ENCODE measurements around the gene OSBPL1A. TPM values are rescaled to one million over a fixed set of nuclear protein-coding genes. Genes with fewer than 3 reads are reported as not detected.

The OSBPL1A gene
- total RNA-seq, 1 experiment from 2014 or later, result 37.4 TPM

- no TSS peak for BruUV-seq (replicated peaks)
- H3K9me3 ChIP-seq (ENCODE audit: insufficient read depth, low read depth), result no peaks in the 10 kb centered on the region
- H4K20me1 ChIP-seq (ENCODE audit: insufficient read depth), result no peaks in the 10 kb centered on the region
- H3K27me3 ChIP-seq (ENCODE audit: insufficient read depth, low read depth), result no peaks in the 10 kb centered on the region
- no peak overlapping the region for H3K27ac ChIP-seq
- no peak overlapping the region for H3K4me2 ChIP-seq
- ChIA-PET POLR2A (ENCODE audit: unreplicated experiment) (no interaction called here), CTCF (no interaction called here)
- peaks cover 18% of the 10 kb centered on the region for H3F3A ChIP-seq (ENCODE audit: insufficient read depth, low read depth)
- no peak for DNase-seq
- H3K9me2 ChIP-seq (ENCODE audit: insufficient read depth), result no peaks in the 10 kb centered on the region
- no peak for TF ChIP-seq EZH2 (IDR thresholded peaks at IDR 0.05; ENCODE audit: low read depth)
- TF ChIP-seq CTCF (conservative IDR thresholded peaks at IDR 0.05), result no peak
- H3K4me3 ChIP-seq, result no peak overlapping the region
- no peaks in the 10 kb centered on the region for H3K36me3 ChIP-seq (ENCODE audit: low read depth)
- peaks cover 92% of the 10 kb centered on the region for H3K79me2 ChIP-seq (ENCODE audit: low read depth)
- no peak overlapping the region for H2AFZ ChIP-seq
- intact Hi-C loops (cut with micrococcal nuclease; ENCODE audit: unreplicated experiment), result no loop called here
- H3K4me1 ChIP-seq (replicated peaks; ENCODE audit: insufficient read depth), result peaks cover 20% of the 10 kb centered on the region
Measured at GRCh38 chr18:24266131-24266530, 131.5 kb downstream of the OSBPL1A start.

DNA sequence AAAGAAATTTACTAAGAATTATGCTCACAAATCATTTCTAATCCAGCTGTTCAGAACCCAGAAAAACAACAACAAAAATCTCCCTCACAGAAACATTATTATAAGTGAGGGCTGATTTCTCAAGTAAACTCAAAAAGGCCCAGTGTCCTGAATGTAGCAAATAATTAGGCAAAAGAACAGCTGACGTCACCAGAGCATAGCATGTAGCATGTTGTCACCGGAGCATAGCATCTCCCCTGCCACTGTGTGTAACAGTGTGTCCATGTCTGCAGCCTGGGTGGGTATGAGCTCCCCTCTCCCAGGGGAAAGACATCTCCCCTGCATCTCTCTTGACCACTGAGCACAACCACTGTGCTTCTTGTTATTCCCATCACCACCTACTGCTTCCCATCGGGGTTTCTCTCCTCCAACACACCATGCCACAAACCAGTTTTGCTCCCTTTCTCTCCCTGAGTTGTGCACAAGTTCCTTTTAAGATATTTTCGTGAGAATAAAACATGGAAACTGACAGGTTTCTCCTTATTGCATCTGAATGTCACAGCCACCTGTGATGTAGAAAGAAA lies 132.0 kb downstream of the OSBPL1A start:
- intact Hi-C loops (cut with micrococcal nuclease; ENCODE audit: unreplicated experiment), result no loop called here
- BruUV-seq (replicated peaks), result no TSS peak
- POLR2A ChIA-PET (ENCODE audit: unreplicated experiment), result no interaction called here

DNA sequence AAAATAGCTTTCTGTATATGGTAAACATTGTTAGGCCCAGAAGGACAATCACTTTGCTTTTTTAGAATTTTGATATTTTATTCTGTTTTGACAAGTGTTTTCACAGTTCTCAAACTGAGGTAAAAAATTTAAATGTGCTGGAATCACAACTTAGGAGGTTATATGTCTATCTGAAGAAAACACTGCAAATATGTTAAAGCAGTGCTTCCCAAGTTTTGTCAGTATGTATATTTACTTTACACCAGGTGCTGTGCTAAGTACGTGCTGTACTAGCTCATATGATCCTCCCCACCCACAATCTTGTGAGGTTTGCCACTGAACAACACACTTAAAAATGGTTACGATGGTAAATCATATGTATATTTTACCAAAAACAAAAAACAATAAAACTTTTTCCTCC lies 134.6 kb downstream of the OSBPL1A start:
- Histone ChIP-seq H3K27ac (no peak overlapping the region), H3K4me3 (no peak overlapping the region), H3K9me3 (ENCODE audit: insufficient read depth, low read depth) (no peaks in the 10 kb centered on the region), H3K79me2 (ENCODE audit: low read depth) (peaks cover 85% of the 10 kb centered on the region), H3K27me3 (ENCODE audit: insufficient read depth, low read depth) (no peaks in the 10 kb centered on the region), H4K20me1 (ENCODE audit: insufficient read depth) (no peaks in the 10 kb centered on the region), H2AFZ (no peak overlapping the region), H3K4me1 (replicated peaks; ENCODE audit: insufficient read depth) (peaks cover 8% of the 10 kb centered on the region), H3K4me2 (no peak overlapping the region), H3K36me3 (ENCODE audit: low read depth) (no peaks in the 10 kb centered on the region), H3K9me2 (ENCODE audit: insufficient read depth) (no peaks in the 10 kb centered on the region), H3F3A (ENCODE audit: insufficient read depth, low read depth) (no peaks in the 10 kb centered on the region)
- intact Hi-C loops (cut with micrococcal nuclease; ENCODE audit: unreplicated experiment), result no loop called here
- no TSS peak for BruUV-seq (replicated peaks)
- ChIA-PET POLR2A (ENCODE audit: unreplicated experiment) (no interaction called here), CTCF (no interaction called here)
- DNase-seq, result no peak
- TF ChIP-seq CTCF (conservative IDR thresholded peaks at IDR 0.05) (no peak), EZH2 (IDR thresholded peaks at IDR 0.05; ENCODE audit: low read depth) (no peak)

More for the DNA sequence above, 132.0 kb downstream of the OSBPL1A start:
- no peak for DNase-seq
- Histone ChIP-seq H4K20me1 (ENCODE audit: insufficient read depth) (no peaks in the 10 kb centered on the region), H3K4me3 (no peak overlapping the region), H3K27me3 (ENCODE audit: insufficient read depth, low read depth) (no peaks in the 10 kb centered on the region), H3K4me2 (no peak overlapping the region), H3F3A (ENCODE audit: insufficient read depth, low read depth) (peaks cover 18% of the 10 kb centered on the region), H3K36me3 (ENCODE audit: low read depth) (no peaks in the 10 kb centered on the region), H3K9me3 (ENCODE audit: insufficient read depth, low read depth) (no peaks in the 10 kb centered on the region), H3K27ac (no peak overlapping the region), H3K4me1 (replicated peaks; ENCODE audit: insufficient read depth) (peaks cover 20% of the 10 kb centered on the region), H3K79me2 (ENCODE audit: low read depth) (peaks cover 89% of the 10 kb centered on the region), H2AFZ (no peak overlapping the region), H3K9me2 (ENCODE audit: insufficient read depth) (no peaks in the 10 kb centered on the region)
- CTCF ChIA-PET, result no interaction called here
- TF ChIP-seq CTCF (conservative IDR thresholded peaks at IDR 0.05), result no peak
- no peak for TF ChIP-seq EZH2 (IDR thresholded peaks at IDR 0.05; ENCODE audit: low read depth)

Measured in PC-9 (cell line).